Left lobe of liver (tissue), 2 donors: ENCODE results near the gene PNCK. TPM values are rescaled to one million over a fixed set of nuclear protein-coding genes. Genes with fewer than 3 reads are reported as not detected.
A peak's percentile ranks its signal among the peaks of the same experiment; 100 is the strongest.

Source experiments
- ATAC-seq: fragments of 200-7000 bp; cut with Tn5 transposase; one replicate; pipeline ENCODE4 v1.9.1; 2020; ENCODE audit warnings: mild to moderate bottlenecking, moderate library complexity
- DNase-seq: peaks from one replicate; pipeline ENCODE4 v3.0.0-alpha.2; 2020; ENCODE audit warnings: low spot score
- total RNA-seq: library from RNA; stranded (reverse); gene quantifications from one replicate; pipeline ENCODE4 v1.2.1, GENCODE V29; 2021
- donor health status: DM: no; HTN: no; CAD: no; lungs with moderate emphysema.
- donor health status: DM: no; HTN: yes; CAD: no.

The PNCK gene
- total RNA-seq, 1 donor from 2014 or later: not detected

GRCh38 chrX:153643431-153644351 lies 29.9 kb downstream of the PNCK start:
- ATAC-seq (peak; percentile 67), DNase-seq (peak; percentile 31)

DNA sequence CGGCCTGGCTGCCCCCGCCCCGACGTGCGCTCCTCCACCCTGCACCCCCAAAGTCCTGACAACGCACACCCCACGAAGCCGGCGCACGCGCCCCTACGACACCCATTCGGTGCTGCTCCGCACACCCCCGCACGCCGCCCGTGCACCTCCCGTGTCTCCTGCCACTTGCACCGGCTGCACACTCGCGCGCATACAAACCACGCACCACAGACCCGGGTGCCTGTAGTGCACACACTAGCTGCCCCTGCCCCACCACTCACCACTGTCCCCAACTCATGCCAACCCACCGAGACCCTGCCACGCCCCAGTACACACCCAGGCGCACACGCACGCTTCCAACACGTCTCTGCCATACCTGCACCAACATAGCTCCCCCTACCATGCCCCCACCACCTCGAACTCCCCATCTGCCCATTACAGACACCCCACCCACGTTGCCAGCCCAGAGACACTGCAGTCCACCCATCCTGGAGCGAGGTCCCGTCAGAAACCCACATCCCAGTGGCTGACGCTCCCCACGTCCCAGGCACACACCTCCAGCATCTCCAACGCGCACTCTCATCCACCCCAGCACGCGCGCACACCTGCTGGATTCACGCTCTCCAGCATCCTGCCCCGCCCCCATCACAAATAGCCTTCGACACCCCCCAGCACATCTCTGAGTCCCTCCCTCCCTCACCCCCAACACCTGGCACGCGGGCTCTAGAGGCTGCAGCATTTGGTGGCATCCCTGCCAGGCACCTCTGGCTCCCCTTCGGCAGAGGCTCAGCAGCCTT lies 30.8 kb downstream of the PNCK start:
- no peak for DNase-seq

GRCh38 chrX:153642051-153642654 lies 31.5 kb downstream of the PNCK start:
- no peak for DNase-seq
- no peak for ATAC-seq

More for the DNA sequence above, 30.8 kb downstream of the PNCK start:
- no peak for ATAC-seq

GRCh38 chrX:153641627-153642026 lies 32.0 kb downstream of the PNCK start:
- DNase-seq: no peak

DNA sequence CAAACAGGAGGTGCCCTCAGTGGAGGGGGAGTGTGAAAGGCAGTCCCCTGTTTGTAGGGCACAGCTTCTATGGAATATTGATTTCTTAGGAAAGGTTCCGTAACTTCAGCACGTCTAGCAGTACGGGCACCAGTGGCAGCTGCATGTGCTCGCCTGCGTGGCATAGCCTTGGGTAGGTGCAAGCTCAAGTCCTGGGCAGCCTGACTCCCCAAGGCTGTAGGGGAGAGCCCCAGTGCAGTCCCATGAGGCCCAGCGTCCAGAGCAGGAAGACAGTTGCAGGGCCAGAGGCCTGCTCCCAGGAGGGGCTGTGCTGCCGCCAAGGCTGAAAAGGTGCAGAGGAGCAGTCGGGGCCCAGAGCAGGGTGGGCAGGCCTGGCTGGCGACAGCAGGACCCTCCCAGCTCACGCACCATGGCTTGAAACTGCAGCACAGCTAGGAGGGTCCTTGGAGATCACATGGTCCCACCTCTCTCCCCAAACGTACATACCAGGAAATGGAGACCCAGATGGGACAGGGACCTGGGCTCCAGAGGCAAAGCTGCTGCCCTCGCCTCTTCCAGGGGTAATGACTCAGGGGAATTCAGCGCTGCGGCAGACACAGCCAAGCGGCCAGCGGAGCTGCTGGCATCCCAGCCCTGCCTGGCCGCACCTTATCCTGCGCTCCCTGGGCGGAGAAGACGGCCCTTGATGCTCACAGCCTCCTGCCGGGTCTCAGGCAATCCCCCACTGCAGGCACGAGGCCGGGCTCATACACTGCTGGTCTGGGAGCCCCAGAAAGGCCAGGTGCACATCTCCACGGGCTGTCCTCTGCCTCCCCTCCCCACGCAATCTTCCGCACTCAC lies 32.7 kb downstream of the PNCK start:
- DNase-seq (no peak), ATAC-seq (no peak)

More at GRCh38 chrX:153641627-153642026, 32.0 kb downstream of the PNCK start:
- no peak for ATAC-seq

GRCh38 chrX:153640045-153640686 lies 33.4 kb downstream of the PNCK start:
- ATAC-seq: no peak
- no peak for DNase-seq

DNA sequence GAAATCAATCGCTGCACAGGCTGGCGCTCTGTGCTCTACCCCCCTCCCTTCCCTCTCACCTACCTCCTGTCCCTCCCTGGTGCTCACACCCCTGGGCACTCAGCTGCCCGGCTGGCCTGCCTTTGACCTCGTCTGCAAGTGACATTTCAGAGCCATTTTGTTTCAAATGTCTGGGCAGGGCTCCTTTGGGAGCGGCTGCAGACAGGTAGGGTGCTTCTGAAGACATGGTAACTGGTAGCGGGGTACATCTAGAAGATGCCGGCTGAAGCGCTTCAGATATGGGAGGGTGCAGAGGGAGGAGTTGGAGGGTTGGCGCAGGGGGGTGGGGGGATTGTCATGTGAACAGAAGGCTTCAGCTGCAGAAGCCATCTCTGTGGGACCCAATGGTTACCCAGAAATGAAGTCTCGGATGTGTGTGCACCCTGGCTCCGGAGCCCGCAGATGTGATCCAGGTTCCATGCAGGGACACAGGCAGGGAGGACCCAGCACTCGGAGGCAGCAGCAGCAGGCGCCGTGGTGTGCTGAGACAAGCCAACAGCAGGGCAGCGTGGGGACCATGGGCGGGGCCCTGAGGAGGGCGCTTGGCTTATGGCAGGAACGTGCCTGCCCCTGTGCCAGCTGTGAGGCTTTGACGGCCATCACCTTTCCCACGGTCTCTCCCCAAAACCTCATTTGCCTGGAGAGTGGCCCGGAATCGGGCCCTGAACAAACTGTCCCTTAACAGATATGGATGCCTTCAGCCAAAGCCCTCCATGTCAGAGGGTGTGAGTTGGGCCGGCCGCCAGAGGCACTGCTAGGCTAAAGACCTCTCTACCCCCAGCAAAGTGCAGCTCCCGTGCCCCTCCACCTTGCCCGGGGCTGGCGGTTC lies 34.2 kb downstream of the PNCK start:
- DNase-seq (no peak), ATAC-seq (no peak)

DNA sequence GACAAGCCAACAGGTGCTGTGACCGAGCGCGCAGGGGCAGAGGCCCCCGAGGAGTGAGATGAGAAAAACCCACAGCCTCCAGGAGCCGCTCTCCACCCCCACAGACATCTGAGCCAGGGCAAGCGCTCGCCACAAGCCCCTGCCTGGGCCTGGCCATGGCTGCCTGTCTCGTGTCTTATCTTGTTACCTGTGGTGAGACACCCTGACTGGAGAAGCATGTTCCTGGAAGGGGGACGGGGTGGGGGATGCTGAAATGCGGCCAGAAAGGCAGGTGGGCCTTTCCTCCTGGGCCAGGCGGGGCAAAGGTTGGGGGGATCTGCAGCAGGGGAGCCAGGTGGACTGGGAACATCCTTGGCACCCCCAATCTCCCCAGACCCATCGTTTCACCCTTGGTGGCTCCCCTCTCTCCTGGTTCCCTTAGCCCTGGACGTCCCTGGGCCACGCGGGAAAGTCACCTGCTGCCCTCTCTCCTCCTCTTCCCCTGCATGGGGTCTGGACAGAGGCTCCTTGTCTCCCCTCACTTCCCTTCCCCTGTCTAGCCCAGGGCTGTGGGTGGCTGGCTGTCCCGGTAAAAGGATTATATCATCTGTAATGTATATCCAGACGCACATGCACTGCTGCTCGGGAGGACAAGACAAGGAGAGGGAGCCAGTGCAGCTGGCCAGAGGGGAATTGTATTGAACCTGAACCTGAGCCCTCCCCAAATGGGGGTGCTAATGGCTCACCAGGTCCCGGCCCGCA lies 35.0 kb downstream of the PNCK start:
- ATAC-seq (no peak), DNase-seq (no peak)

DNA sequence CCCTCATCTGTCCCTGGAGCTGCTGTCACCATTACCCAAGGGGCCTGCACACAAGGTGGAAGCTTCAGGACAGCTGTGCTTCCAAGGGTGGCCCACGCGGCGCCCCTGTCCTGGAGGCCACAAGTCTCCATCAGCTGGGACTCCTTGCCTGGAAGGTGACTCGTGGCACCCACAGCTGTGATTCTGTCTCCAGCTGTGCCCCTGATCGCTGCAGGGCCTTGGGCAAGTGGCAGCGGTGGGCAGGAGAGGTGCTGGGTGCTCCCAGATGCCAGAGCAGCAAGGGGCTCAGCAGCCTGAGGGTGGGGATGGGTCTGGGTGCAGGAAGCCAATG lies 35.6 kb downstream of the PNCK start:
- DNase-seq (no peak), ATAC-seq (no peak)

GRCh38 chrX:153637121-153638040 lies 36.2 kb downstream of the PNCK start:
- ATAC-seq: no peak
- DNase-seq: no peak

GRCh38 chrX:153636716-153637115 lies 36.9 kb downstream of the PNCK start:
- ATAC-seq (no peak), DNase-seq (no peak)

GRCh38 chrX:153635788-153636668 lies 37.6 kb downstream of the PNCK start:
- DNase-seq (no peak), ATAC-seq (peak; percentile 32)

DNA sequence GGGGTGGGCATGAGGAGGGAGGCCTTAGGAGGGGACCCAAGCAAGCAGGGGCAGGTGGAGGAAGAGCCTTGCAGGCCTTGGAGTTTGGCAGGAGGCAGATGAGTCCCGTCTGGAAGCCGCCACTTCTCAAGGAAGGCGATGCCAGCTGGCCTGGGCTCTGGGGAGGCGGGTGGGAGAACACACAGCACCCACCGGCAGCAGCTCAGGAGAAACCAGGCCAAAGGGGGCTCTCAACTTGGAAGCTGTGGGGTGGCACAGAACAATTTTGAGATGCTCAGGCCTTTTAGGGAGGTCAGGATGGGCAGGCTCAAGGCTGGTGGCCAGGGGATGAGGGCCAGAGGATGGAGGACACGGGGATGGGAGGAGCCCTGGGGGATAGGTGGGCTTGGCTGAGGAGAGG lies 38.2 kb downstream of the PNCK start:
- DNase-seq: no peak
- no peak for ATAC-seq

DNA sequence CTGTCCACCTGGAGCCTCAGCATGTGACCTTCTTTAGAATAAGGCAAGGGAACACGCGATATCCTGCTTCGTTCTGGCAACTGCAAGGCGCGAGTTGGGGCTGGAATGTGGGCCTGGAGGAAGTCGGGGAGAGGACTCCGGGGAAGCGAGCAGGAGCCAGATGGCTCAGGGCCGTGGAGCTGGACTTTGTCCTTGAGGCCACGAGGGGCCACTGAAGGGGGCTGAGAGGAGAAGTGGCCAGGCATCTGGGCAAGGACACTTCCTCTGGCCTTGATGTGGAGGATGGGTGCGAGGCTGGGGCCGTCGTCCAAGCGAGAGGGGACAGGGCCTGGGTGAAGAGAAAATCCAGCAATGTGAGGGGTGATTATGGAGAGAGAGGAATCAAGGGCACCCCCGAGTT lies 38.8 kb downstream of the PNCK start:
- no peak for DNase-seq
- ATAC-seq: peak; percentile 48

- ATAC-seq (no peak), DNase-seq (no peak)
These were observed 39.4 kb downstream of the PNCK start for GRCh38 chrX:153634236-153634635.

DNA sequence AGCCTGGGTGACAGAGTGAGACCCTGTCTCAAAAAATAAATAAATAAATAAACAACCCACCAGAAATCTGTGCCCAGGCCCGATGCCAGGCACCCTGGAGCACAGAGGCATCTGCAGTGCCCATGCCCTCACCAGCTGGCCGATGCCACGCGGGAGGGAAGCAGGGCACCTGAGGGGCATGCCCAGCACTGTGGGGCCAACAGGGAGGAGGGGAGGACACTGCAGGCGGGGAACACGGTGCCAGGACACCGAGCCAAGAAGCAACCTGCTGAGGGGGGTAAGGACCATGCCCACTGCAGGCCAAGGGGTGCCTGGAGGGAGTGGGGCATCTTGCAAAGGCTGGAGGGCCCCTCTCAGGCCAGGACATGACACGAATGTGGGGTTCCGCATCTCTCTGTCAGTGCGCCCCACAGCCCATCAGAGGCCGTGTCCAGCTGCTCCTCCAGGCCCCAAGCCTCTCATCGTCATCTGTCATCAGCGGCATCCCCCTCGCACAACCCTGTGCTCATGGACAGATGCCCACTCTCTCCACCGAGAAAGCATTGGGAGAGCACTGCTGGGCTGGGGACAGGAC lies 39.9 kb downstream of the PNCK start:
- ATAC-seq (no peak), DNase-seq (no peak)
